Neural cell (in vitro differentiated cells): ENCODE results near the gene CD99.
"Not testable (repeated sequence)": the region's sequence is repeated elsewhere in the genome, so short reads cannot be mapped to it uniquely, and the experiment has no call there.

Source experiments
- CTCF ChIP-seq: fragments of 450-650 bp; IDR thresholded peaks from 2 replicates; pipeline ENCODE4 v1.5.1; 2014; ENCODE audit warnings: antibody characterized with exemption, mild to moderate bottlenecking, moderate library complexity; ENCODE audit not compliant: poor library complexity, severe bottlenecking
- EP300 ChIP-seq: fragments of 450-650 bp; conservative IDR thresholded peaks from 2 replicates; pipeline ENCODE4 v1.6.1; 2014; ENCODE audit warnings: antibody characterized with exemption, mild to moderate bottlenecking, moderate library complexity; ENCODE audit not compliant: poor library complexity, severe bottlenecking
- EZH2 ChIP-seq: fragments of 200-600, 300-800 bp; shearing (Covaris generic), sonication (generic); IDR thresholded peaks from 2 replicates; pipeline ENCODE4 v1.6.1; 2014; ENCODE audit warnings: antibody characterized with exemption, low read length, borderline replicate concordance, mild to moderate bottlenecking; ENCODE audit not compliant: insufficient read depth, poor library complexity, severe bottlenecking
- POLR2AphosphoS5 ChIP-seq: IDR thresholded peaks from 2 replicates; pipeline ENCODE4 v1.6.1; 2012
- RAD21 ChIP-seq: fragments of 450-650 bp; conservative IDR thresholded peaks from 2 replicates; pipeline ENCODE4 v1.6.1; 2014; ENCODE audit warnings: antibody characterized with exemption, mild to moderate bottlenecking, moderate library complexity
- REST ChIP-seq: IDR thresholded peaks from 2 replicates; pipeline ENCODE4 v1.6.1; 2012; ENCODE audit warnings: borderline replicate concordance
- SMC3 ChIP-seq: fragments of 450-650 bp; conservative IDR thresholded peaks from 2 replicates; pipeline ENCODE4 v1.6.1; 2014; ENCODE audit warnings: antibody characterized with exemption, mild to moderate bottlenecking, moderate library complexity; ENCODE audit not compliant: poor library complexity
- TAF1 ChIP-seq: IDR thresholded peaks from 2 replicates; pipeline ENCODE4 v1.6.1; 2012; ENCODE audit warnings: low read depth

- TF ChIP-seq CTCF, EZH2, SMC3, POLR2AphosphoS5, RAD21, EP300, REST, TAF1: not testable (repeated sequence)
Measured at GRCh38 chrX:2755163-2755715, 64.1 kb downstream of the CD99 start.
